Measurements from ENCODE around the gene HYOU1. TPM values are rescaled to one million over a fixed set of nuclear protein-coding genes. Genes with fewer than 3 reads are reported as not detected.

HYOU1 gene
- total and polyA plus RNA-seq, 2 experiments from 2014 or later: 48.2 to 229 TPM

DNA sequence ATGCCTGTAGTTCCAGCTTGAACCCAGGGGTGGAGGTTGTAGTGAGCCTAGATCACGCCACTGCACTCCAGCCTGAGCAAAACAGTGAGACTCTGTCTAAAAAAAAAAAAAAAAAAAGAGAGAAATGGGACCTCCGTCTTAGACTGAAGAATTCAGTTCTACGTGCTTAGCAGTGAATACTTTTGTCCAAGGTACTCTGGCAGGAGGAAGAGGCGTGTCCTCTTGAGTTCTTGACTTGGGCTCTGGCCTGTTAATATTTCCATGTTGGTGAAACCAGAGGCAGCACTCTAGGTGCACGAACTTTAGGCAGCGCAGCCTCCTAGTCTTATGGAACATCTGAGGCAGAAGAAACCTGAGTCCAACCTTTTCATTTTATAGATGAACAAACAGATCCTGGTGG is 30.1 kb upstream of the HYOU1 start:
- no peaks in the 10 kb centered on the region for H3K27me3 ChIP-seq (ENCODE audit: insufficient read depth)
- H3K4me1 ChIP-seq (ENCODE audit: insufficient read depth): peaks cover 4% of the 10 kb centered on the region; the same call in 1 of the 2 replicates
- ATAC-seq: no peak
- peaks cover 31% of the 10 kb centered on the region for H3K36me3 Mint-ChIP-seq (ENCODE audit: low read depth)
- H3K27ac Mint-ChIP-seq: peak overlapping the region; percentile 77; the same call in 1 of the 2 replicates
- DNase-seq (ENCODE audit: low spot score): no peak
- H3K4me1 Mint-ChIP-seq: peaks cover 5% of the 10 kb centered on the region; the same call in 2 of the 3 replicates
- H3K9me2 ChIP-seq (ENCODE audit: insufficient read depth): no peaks in the 10 kb centered on the region
- no peaks in the 10 kb centered on the region; the same call in 1 of the 2 replicates for H3K36me3 ChIP-seq (ENCODE audit: insufficient read depth)
- H3K27me3 Mint-ChIP-seq (ENCODE audit: insufficient read depth, low read depth, poor library complexity): peaks cover 5% of the 10 kb centered on the region
- H3F3A ChIP-seq (replicated peaks; ENCODE audit: low read depth): peaks cover 18% of the 10 kb centered on the region
- peaks cover 20% of the 10 kb centered on the region for H3K79me2 ChIP-seq (replicated peaks; ENCODE audit: insufficient read depth)
- no peak overlapping the region for H3K4me2 ChIP-seq
- H3K4me3 ChIP-seq: no peak overlapping the region
- H3K4me3 Mint-ChIP-seq: peak overlapping the region; percentile 37; the same call in 1 of the 3 replicates
- no peaks in the 10 kb centered on the region; the same call in 2 of the 3 replicates for H3K9me3 Mint-ChIP-seq
- no peak for TF ChIP-seq JUNB (IDR thresholded peaks at IDR 0.05; ENCODE audit: unreplicated experiment)
- no peak for TF ChIP-seq ZNF462 (CRISPR knock-in tag; IDR thresholded peaks at IDR 0.05)
- no peak for TF ChIP-seq POLR2AphosphoS5 (IDR thresholded peaks at IDR 0.05; ENCODE audit: low read depth)
- TF ChIP-seq STAT1 (IDR thresholded peaks at IDR 0.05; ENCODE audit: unreplicated experiment): no peak
- no peak for TF ChIP-seq ETS1 (IDR thresholded peaks at IDR 0.05)
- H3K27ac ChIP-seq (ENCODE audit: low read depth): no peak overlapping the region
- no peak overlapping the region for H2AFZ ChIP-seq
- H4K20me1 ChIP-seq (replicated peaks; ENCODE audit: insufficient read depth): peaks cover 8% of the 10 kb centered on the region; the same call in 1 of the 2 replicates
